Measurements from ENCODE around the gene OSCP1. TPM values are rescaled to one million over a fixed set of nuclear protein-coding genes. Genes with fewer than 3 reads are reported as not detected.

The OSCP1 gene
- polyA plus RNA-seq, 1 donor (not counting 4 experiments of a cell fraction or from before 2014, with no cell fraction given) = 9.5 TPM

GRCh38 chr1:36384542-36385409 is 65.5 kb downstream of the OSCP1 start:
- Histone ChIP-seq H3K9me3 (ENCODE audit: control insufficient read depth, low read depth, low read length) (no peaks in the 10 kb centered on the region), H3K36me3 (ENCODE audit: control insufficient read depth in 2 of 2, extremely low read depth in 1 of 2, insufficient read depth in 2 of 2, low read length in 2 of 2) (peaks cover 0 to 15% of the 10 kb centered on the region in 2 experiments), H3K9me1 (ENCODE audit: control insufficient read depth, extremely low read depth, insufficient read depth, low read length) (peaks cover 2% of the 10 kb centered on the region), H3K4me1 (ENCODE audit: control insufficient read depth, extremely low read depth, insufficient read depth, low read length) (peaks cover 28% of the 10 kb centered on the region), H4K20me1 (ENCODE audit: control insufficient read depth, extremely low read depth, insufficient read depth, low read length) (peaks cover 7% of the 10 kb centered on the region), H3K9ac (ENCODE audit: control insufficient read depth, extremely low read depth, insufficient read depth, low read length) (peak overlapping the region; percentile 94), H3K27ac (ENCODE audit: control insufficient read depth, insufficient read depth, low read length) (peak overlapping the region; percentile 94), H3K79me2 (ENCODE audit: control insufficient read depth, insufficient read depth, low read length) (peaks cover 45% of the 10 kb centered on the region), H3K27me3 (ENCODE audit: control insufficient read depth, extremely low read depth, insufficient read depth, low read length) (no peaks in the 10 kb centered on the region), H3K4me3 (ENCODE audit: control insufficient read depth in 2 of 3, extremely low read depth in 1 of 3, insufficient read depth in 2 of 3, low read depth in 1 of 3, low read length in 3 of 3) (peak overlapping the region; percentile 75 to 89 (median 87)), H2AFZ (ENCODE audit: control insufficient read depth, low read length) (peak overlapping the region; percentile 2), H3K4me2 (ENCODE audit: control insufficient read depth, extremely low read depth, insufficient read depth, low read depth, low read length) (peak overlapping the region; percentile 84)
- FAIRE-seq (peak; percentile 87), DNase-seq (ENCODE audit: low read depth, low spot score) (no peak)
- dilution Hi-C loops (cut with MboI; ENCODE audit: extremely low pct_ligation_motif_present, low sequenced_read_pairs) = no loop called here
- TF ChIP-seq CTCF (optimal IDR thresholded peaks at IDR 0.05 in 1 of 3, IDR thresholded peaks at IDR 0.05 in 1 of 3, conservative IDR thresholded peaks at IDR 0.05 in 1 of 3; ENCODE audit: extremely low read depth in 1 of 3, insufficient read depth in 2 of 3, low read length in 3 of 3) (no peak), EZH2 (IDR thresholded peaks at IDR 0.05; ENCODE audit: low read length) (no peak)

GRCh38 chr1:36383240-36383639 is 67.0 kb downstream of the OSCP1 start:
- no peak overlapping the region for H3K27ac ChIP-seq (ENCODE audit: control insufficient read depth, insufficient read depth, low read length)
- peaks cover 28% of the 10 kb centered on the region for H3K4me1 ChIP-seq (ENCODE audit: control insufficient read depth, extremely low read depth, insufficient read depth, low read length)

More at GRCh38 chr1:36383240-36383639, 67.0 kb downstream of the OSCP1 start:
- Histone ChIP-seq H2AFZ (ENCODE audit: control insufficient read depth, low read length) (no peak overlapping the region), H3K36me3 (ENCODE audit: control insufficient read depth in 2 of 2, extremely low read depth in 1 of 2, insufficient read depth in 2 of 2, low read length in 2 of 2) (peaks cover 4 to 15% of the 10 kb centered on the region in 2 experiments), H3K79me2 (ENCODE audit: control insufficient read depth, insufficient read depth, low read length) (peaks cover 54% of the 10 kb centered on the region), H4K20me1 (ENCODE audit: control insufficient read depth, extremely low read depth, insufficient read depth, low read length) (peaks cover 7% of the 10 kb centered on the region), H3K9me1 (ENCODE audit: control insufficient read depth, extremely low read depth, insufficient read depth, low read length) (peaks cover 2% of the 10 kb centered on the region), H3K27me3 (ENCODE audit: control insufficient read depth, extremely low read depth, insufficient read depth, low read length) (no peaks in the 10 kb centered on the region), H3K4me3 (ENCODE audit: control insufficient read depth in 2 of 3, extremely low read depth in 1 of 3, insufficient read depth in 2 of 3, low read depth in 1 of 3, low read length in 3 of 3) (no peak overlapping the region), H3K4me2 (ENCODE audit: control insufficient read depth, extremely low read depth, insufficient read depth, low read depth, low read length) (peak overlapping the region; percentile 57), H3K9ac (ENCODE audit: control insufficient read depth, extremely low read depth, insufficient read depth, low read length) (no peak overlapping the region), H3K9me3 (ENCODE audit: control insufficient read depth, low read depth, low read length) (no peaks in the 10 kb centered on the region)
- no peak for FAIRE-seq
- no peak for TF ChIP-seq EZH2 (IDR thresholded peaks at IDR 0.05; ENCODE audit: low read length)
- no peak for TF ChIP-seq CTCF (optimal IDR thresholded peaks at IDR 0.05 in 1 of 3, IDR thresholded peaks at IDR 0.05 in 1 of 3, conservative IDR thresholded peaks at IDR 0.05 in 1 of 3; ENCODE audit: extremely low read depth in 1 of 3, insufficient read depth in 2 of 3, low read length in 3 of 3)
- dilution Hi-C loops (cut with MboI; ENCODE audit: extremely low pct_ligation_motif_present, low sequenced_read_pairs) = no loop called here
- no peak for DNase-seq (ENCODE audit: low read depth, low spot score)
